Endometrial microvascular endothelial cells (primary cell): ENCODE results near the gene SEMA3A. TPM values are rescaled to one million over a fixed set of nuclear protein-coding genes. Genes with fewer than 3 reads are reported as not detected.

ENCODE experiments used
- in situ Hi-C: cut with HindIII; loops from 2 replicates; pipeline ENCODE4 v1.10.0; 2017; ENCODE audit warnings: low sequenced_read_pairs, low pct_unique_long_range_greater_than_20kb; ENCODE audit errors: inconsistent ontology term
- total RNA-seq: library from RNA; depleted of rRNA; stranded (reverse); fragments of >200 nt; gene quantifications from one replicate; pipeline ENCODE4 v1.2.3, GENCODE V29; 2015; ENCODE audit errors: inconsistent ontology term

Gene SEMA3A
- total RNA-seq, 1 donor from 2014 or later, result 3.3 TPM

GRCh38 chr7:84202855-84203254, 8.3 kb upstream of the SEMA3A start:
- in situ Hi-C loops, result no loop called here

- in situ Hi-C loops, result no loop called here
Measured at GRCh38 chr7:84200859-84201258, 6.3 kb upstream of the SEMA3A start.

- in situ Hi-C loops, result no loop called here
Measured at GRCh38 chr7:84199216-84199615, 4.6 kb upstream of the SEMA3A start.

DNA sequence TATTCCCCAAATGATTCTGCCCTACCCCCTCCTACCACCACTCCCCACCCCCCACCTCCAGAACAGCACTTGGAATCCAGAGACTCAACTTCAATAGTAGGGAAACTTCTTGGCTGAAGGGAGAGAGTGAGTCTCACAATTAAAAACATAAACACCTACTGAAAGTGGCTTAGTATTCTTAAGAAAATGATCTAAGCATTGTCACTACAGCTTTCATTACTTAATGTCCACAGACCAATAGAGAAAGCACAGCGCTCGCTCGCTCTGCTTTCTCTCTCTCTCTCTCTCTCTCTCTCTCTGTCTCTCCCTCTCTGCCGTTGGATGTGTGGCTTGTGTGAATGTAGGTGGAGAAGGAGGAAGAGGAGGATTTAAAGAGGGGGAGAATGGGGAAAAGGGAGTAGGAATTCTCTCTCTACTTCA, 1.5 kb upstream of the SEMA3A start:
- in situ Hi-C loops, result no loop called here

DNA sequence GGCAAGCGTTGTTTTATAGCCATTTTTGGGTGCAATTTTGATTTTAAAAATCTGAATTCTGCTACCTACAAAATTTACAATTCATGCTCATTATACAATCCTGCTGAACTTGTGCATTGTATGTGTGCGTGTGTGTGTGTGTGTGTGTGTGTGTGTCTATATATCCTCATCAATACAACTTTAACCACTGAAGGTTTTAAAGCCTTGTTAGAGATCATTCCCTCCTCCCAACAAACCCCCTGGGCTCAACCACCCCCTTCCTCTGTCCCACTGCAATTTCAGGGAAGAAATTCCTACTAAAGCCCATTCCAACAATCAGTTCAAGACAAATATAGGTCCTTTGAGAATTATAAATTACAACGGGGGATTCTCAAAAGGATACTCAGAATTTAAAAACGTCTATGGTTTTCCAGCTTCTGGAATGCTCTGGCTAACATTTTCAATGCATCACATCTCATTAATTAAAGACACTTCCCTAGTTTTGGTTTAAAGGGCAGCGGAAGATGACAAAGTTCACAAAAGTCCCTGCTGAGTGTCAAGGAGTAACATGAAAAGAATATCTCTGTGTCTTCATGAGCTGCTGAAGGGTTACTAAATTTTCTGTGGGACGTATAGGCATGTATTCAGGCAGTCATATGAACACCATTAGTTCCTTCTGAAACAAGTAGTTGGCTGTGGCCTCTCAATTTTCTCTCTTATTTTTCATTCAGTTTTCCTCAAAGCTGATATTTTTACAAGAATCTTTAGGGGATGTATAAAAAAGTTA, 889 bp upstream of the SEMA3A start:
- in situ Hi-C loops, result no loop called here

DNA sequence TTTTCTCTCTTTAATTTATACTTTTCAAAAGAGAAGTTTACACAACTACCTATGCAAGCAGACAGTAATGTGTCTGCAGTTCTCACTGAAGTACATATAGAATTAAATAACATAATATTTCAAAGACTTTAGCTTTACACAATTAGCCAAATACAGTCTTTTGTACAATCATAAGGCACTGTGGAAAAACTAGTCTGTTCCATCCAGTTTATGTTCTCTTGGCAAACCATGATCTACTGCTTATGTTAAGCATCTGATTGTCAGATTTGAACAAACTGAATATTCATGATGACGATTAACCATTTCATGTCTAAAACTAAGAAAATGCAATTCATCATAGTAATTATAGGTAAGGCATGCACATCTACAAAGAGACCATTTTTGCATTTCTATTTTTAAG, 842 bp downstream of the SEMA3A start:
- in situ Hi-C loops, result no loop called here

DNA sequence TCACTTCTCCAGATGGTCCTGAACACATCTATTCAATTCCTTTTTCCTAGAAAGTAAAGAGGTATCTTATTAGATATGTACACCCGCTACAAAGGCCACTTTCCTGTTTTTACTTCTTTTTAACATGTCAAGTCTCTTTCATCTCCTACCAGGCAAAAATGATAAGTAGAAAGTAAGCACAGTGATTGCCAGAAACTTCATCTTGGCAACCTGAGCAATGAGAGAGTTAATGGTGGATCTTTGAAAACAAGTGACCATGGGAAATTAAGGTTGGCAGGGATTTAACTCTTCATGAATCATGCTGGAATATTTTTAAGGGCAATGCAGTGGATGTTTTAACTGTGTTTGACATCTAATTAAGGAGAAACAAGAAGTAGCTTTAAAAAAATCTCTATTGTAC, 2.7 kb downstream of the SEMA3A start:
- in situ Hi-C loops, result no loop called here

- in situ Hi-C loops, result no loop called here
Measured at GRCh38 chr7:84191261-84191660, 3.3 kb downstream of the SEMA3A start.

DNA sequence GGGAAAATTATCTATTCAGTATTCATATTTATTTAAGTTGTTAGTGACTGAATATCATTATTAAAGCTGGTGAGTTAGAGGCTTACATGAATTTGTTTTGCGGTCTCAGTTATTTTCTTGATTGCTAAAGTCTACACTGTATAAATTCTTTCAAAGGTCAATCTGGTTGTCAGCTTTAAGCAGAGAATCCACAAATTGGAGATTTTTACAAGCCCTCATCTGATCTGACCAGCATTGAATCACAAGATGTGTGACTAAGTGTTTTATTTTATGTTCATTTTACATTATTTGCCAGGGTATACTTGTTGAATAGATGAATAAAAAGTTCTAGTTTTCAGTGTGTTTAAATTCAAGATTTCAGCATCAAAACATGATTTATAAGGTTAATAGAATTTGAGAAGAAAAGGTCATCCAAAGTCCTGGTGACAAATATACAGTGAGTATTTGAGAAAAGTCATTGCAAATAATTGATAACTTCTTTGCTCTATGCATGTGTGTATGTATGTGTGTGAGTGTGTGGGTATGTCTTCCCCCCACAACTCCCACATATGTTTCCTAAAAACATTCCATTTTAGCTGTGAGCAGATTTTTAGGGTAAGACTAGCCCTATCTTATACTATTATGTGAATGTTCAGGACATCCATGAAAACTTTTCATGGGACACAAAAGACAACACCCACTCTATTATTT, 4.4 kb downstream of the SEMA3A start:
- in situ Hi-C loops, result no loop called here

DNA sequence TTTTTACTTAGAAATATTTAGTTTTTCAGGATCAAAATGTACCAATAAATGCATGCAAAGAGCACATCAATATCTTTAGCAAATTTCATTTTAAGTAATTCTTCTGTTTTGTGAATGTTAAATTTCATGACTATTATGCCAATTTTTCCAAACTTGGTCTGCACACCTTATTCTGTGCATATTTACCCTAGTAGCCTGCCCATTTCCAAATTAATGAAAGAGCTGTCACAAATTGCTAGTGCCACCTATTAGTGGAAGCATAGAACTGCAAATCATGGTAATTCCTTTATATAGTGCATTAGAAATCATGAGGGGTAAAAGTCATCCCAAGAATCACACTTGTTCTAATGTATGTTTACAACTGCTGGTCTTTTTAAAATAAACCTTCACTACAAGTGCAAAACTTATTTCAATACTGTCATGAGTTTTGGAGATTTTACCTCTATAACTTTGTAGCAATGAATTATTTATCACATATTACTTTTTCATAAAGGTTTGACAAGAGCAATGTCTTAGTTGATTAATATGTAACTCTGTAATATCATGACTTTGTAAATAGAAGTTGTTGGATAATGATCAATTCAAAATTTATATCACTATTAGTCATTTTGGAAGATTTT, 5.7 kb downstream of the SEMA3A start:
- in situ Hi-C loops, result no loop called here

DNA sequence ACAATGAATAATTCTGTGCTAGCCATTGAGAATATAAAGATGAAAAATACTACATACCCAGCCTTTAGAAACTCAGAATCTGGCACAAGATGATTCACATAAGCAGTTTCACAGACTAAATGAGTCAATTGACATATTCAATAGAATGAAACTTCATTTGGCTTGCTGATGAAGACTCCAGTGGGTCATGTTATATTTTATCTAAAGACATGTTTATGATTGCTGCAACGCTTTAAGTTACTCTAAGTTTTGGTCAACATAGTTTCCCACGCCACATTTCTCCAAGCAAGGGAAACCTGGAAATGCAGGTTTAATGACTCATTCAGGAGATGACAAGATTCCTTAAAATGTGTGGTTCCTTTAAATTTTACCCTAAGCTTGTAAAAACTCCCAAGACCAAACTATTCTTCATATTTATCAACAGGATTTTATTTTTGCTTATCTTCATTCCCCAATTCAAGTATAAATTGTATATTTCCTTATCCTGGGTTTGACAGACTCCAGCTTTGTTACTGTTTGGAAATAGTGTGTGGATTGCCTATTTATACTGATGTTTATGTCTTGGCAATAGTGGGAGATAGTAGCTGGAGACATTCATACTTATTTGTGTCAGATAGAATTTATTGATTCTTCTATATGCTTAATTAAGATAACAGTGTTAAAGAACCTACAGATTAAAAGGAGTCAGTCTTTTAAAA, 6.6 kb downstream of the SEMA3A start:
- in situ Hi-C loops, result no loop called here

DNA sequence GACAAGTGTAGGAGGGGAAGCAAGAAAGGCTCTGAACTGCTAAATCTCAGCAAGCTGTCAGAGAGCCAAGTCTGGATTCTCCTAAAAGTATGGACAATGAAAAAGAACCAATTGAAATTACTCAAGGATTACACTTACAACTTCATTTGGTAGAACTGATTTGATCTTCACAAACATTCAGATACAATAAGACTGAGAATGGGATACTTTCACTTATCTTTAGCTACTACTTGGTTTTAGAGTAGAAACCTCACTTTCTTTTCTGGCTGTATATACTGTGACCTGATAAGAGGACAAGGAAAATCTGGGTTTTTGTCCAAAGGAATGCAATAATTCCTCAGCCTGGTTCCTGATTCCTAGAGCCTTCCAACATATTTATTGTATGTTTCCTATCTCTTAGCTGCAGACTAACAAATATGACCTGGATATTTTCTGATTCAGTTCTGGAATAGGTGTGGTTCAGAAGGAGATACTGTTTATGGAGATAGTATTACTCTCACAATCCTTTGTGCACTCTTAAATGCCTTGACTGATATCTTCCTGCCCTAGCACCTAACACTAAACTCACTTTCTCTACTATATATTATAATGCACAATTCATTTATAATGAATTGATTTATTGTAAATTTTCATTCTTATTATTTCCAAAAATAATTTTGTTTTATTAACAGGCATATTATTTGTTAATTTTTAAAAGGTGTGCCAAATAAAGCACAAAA, 7.3 kb downstream of the SEMA3A start:
- in situ Hi-C loops, result no loop called here

DNA sequence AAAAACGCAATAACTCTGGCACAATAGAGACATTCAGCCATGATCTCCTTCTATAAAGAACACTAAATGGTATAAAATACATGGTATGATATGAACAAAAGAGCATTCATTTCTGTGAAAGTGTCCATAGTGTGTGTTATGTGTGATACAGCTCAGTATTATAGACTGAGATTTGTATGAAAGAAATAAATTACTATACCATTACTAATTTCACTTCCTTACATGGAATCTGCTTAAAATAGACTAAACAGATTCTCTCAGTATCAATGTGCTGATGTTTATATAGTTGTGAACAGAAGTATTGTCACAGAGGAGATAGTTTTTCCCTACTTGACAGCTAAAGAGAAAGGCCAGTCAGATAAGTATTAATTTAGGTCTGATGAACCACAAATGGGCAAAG, 10.8 kb downstream of the SEMA3A start:
- in situ Hi-C loops, result no loop called here

GRCh38 chr7:84182301-84182700, 12.3 kb downstream of the SEMA3A start:
- in situ Hi-C loops, result no loop called here

GRCh38 chr7:84181628-84182027, 13.0 kb downstream of the SEMA3A start:
- in situ Hi-C loops, result no loop called here

- in situ Hi-C loops, result no loop called here
Measured at GRCh38 chr7:84177758-84178412, 16.7 kb downstream of the SEMA3A start.

- in situ Hi-C loops, result no loop called here
Measured at GRCh38 chr7:84176716-84177115, 17.9 kb downstream of the SEMA3A start.

DNA sequence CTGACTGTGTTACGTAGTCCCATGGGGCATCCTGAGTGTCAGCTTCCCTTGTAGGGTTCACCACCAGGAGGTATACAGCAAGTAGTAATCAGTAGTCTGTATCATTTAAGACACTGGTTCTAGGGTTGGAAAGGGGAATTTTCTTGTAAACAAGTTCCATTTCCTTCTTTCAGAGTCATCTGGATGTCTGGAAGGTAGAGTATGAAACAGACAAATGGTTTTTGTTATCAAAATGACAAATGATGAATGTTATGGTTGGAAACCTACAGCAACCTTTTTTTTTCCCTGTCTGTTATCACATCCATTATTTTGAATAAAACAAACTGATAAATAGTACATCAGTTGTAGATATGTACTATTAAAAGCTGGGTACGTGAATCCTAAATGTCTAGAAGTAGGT, 19.1 kb downstream of the SEMA3A start:
- in situ Hi-C loops, result no loop called here
